Right renal pelvis (tissue), 4 donors: ENCODE measurements around the gene PDE8B. TPM values are rescaled to one million over a fixed set of nuclear protein-coding genes. Genes with fewer than 3 reads are reported as not detected.
"Not testable (repeated sequence)": the region's sequence is repeated elsewhere in the genome, so short reads cannot be mapped to it uniquely, and the experiment has no call there.

Source experiments
- DNase-seq, 4 donors: peaks; one replicate each; pipeline ENCODE4 v3.0.0-alpha.2; 2013; ENCODE audit warnings: low read depth in 4 of 4, low spot score in 3 of 4, missing footprints in 1 of 4
- polyA plus RNA-seq, 4 donors: library from polyadenylated mRNA; unstranded; fragments of 120-200 nt; gene quantifications; one replicate each; pipeline ENCODE4 v1.2.1, GENCODE V29; 2013; ENCODE audit not compliant: insufficient read length in 4 of 4

Gene PDE8B
- polyA plus RNA-seq, 4 donors: 4.4 to 8.1 (median 6.3) TPM

DNA sequence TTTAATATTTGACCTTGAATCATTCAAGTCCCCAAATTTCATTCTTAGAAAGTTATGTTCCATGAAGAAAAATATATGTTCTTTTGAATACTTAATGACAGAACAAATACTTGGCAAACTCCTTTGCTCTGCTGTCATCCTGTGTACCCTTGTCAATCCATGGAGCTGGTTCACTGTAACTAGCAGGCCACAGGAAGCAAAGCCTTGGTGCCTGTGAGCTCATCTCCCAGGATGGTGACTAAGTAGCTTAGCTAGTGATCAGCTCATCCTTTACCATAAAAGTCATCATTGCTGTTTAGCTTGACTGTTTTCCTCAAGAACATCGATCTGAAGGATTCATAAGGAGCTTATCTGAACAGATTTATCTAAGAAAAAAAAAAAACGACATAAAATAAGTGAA, 216.2 kb downstream of the PDE8B start:
- no peak for DNase-seq

- DNase-seq: no peak
Measured at GRCh38 chr5:77427998-77428397, 217.5 kb downstream of the PDE8B start.

- DNase-seq: no peak
Measured at GRCh38 chr5:77428526-77428925, 218.0 kb downstream of the PDE8B start.

GRCh38 chr5:77430726-77431125, 220.2 kb downstream of the PDE8B start:
- DNase-seq: no peak

DNA sequence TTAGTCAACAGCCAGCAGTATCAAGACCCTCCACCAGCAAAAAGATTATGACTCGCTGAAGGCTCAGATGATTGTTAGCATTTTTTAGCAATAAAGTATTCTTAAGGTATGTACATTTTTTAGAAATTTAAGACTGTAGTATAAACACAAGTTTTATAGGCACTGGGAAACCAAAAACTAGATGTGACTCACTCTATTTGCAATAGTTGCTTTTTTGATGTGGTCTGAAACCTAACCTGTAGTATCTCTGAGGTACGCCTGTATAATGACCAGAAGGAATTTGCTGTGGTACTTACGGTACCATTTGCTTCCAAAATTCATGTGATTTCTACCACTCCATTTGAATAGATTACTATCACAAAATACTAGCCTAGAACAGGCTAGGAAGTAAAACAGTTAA, 220.8 kb downstream of the PDE8B start:
- no peak for DNase-seq

GRCh38 chr5:77431719-77432118, 221.2 kb downstream of the PDE8B start:
- DNase-seq: no peak

DNA sequence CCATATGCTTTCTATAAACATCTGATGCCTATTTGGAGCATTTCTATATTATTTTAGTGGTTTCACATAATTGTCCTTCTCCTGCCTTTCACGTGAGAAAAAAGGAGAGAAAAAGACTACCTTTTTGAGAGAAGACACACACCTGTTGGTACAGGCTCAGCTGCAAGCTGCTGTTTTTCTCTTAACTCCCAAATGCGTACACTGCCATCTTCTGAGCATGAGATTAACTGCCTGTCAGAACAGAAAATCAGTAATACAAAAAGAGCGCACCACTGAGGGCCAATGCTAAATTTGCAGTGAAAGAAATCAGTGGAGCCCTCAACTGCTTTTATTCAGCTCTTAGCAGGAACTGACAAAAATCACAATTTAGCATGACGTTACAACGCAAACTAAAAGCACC, 226.7 kb downstream of the PDE8B start:
- no peak for DNase-seq

DNA sequence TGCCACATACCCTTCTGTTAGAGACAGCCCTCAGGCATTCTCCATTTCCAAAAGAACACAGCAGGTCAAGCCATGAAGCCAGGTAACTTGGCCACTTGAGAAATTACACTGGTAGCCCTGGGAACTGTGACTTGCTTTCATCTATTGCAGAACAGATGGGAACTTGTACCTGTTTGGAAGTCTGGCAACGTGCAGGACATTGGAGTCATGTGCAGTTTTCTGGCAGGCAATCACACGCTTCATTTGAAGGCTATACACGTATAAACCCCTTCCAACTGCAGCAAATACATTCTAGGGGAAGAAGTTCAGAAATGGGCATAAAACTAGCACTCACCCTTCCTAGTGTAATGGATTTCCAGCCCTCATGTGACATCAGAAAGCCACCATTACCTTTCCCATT, 227.6 kb downstream of the PDE8B start:
- no peak for DNase-seq

- no peak for DNase-seq
Measured at GRCh38 chr5:77443670-77444069, 233.2 kb downstream of the PDE8B start.

- DNase-seq: no peak
Measured at GRCh38 chr5:77444356-77444755, 233.9 kb downstream of the PDE8B start.

- no peak for DNase-seq
Measured at GRCh38 chr5:77448831-77449230, 238.4 kb downstream of the PDE8B start.

- DNase-seq: no peak
Measured at GRCh38 chr5:77449277-77449676, 238.8 kb downstream of the PDE8B start.

DNA sequence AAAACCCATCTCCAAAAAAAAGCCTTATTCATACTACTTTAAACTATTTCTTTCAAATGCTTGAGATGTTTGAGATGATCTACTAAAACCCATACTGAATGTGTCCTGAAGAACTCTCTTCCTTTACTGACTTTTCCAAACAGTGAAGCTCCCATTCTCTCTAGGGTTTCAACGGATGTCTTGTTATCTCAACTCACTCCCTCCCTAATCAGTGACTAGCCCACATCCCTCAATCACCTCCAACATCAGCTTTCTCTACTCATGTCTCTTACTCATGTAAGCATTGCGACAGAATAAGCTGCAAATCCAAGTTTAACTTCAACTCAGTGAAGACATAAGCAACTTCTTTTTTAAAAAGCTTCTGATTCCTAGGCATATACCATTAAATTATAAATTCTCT, 239.5 kb downstream of the PDE8B start:
- DNase-seq: no peak

DNA sequence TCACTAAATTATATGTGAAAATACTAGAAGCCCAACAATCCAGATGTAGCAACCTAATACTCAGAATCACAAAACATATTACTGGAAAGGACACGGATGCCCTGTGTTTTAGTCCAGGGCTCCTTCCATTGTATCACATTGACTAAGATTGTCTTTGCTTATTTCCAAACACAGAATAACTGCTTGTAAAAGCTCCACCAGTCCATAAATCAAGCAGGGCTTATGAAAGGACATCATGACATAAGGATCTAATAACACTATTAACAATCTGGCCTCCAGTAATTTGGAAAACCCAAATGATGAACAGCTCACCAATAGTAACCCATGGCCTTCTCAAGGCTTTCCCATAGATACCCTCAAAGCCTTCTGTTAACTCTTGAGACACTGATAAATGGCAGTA, 241.9 kb downstream of the PDE8B start:
- DNase-seq: no peak

GRCh38 chr5:77454123-77454522, 243.6 kb downstream of the PDE8B start:
- DNase-seq: no peak

DNA sequence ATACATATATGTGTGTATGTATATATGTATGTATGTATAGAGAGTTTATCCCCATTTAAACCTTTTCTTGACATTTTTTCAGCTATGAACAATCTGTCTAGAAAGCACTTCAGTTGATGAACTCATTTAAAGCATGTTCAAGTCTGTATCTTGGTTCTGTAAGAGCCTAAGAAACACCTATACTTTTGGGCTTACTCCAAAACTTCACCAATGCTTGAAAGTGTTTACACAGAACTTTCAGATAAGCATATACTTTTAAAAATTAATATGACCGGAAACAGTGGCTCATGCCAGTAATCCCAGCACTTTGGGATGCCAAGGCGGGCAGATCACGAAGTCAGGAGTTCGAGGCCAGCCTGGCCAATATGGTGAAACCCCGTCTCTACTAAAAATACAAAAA, 250.8 kb downstream of the PDE8B start:
- DNase-seq: no peak

DNA sequence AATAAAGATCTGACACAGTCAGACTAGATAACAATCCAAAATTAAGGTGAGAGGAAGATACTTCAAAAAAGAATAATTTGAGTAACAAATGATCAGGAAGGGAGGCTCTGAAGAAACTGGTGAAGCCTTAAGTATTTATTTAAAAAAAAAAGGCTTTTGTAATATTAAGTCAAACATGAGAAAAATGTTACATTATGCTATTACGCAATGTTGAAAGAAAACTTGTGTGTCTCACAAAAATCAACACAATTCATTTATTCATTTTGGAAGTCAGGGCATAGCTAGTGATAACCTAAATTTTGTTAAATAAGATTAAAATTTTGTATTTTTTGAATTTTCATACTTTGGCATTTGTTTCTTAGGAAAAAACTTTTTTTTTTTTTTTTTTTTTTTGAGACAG, 253.4 kb downstream of the PDE8B start:
- no peak for DNase-seq

DNA sequence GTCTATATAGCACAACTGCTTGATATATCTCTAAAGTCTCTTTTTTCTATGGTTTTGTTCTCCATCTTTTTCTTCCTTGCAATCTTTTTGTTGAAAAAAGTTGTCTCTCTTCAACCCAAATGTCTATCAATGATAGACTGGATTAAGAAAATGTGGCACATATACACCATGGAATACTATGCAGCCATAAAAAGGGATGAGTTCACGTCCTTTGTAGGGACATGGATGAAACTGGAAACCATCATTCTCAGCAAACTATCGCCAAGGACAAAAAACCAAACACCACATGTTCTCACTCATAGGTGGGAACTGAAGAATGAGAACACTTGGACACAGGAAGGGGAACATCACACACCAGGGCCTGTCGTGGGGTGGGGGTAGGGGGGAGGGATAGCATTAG, 258.4 kb downstream of the PDE8B start:
- not testable (repeated sequence) for DNase-seq

GRCh38 chr5:77475041-77475440, 264.6 kb downstream of the PDE8B start:
- not testable (repeated sequence) for DNase-seq

Other genes starting within 250 kb of the PDE8B start
- gene AGGF1, start 180.3 kb upstream of the PDE8B start, polyA plus RNA-seq: 10 to 100 TPM; 31.0 to 38.6 (median 36.8) TPM
- gene ZBED3, start 123.4 kb upstream of the PDE8B start, polyA plus RNA-seq: 10 to 100 TPM; 29.1 to 39.5 (median 35.7) TPM